Astrocyte of the cerebellum (primary cell): ENCODE measurements around the gene VMP1.

Source experiments
- DNase-seq: peaks from one replicate; pipeline ENCODE4 v3.0.0-alpha.2; 2011; ENCODE audit warnings: low read depth
- H3K4me3 ChIP-seq: 2 replicates; pipeline ENCODE4 v1.5.1; 2011; ENCODE audit warnings: mild to moderate bottlenecking, low read depth, low read length, moderate library complexity
- CTCF ChIP-seq: IDR thresholded peaks from 2 replicates; pipeline ENCODE4 v1.5.1; 2012; ENCODE audit warnings: low read length, low read depth, moderate library complexity, mild to moderate bottlenecking; ENCODE audit errors: missing control alignments
- in situ Hi-C: cut with HindIII; loops from 2 replicates; pipeline ENCODE4 v1.10.0; 2017; ENCODE audit warnings: low sequenced_read_pairs

VMP1 gene

DNA sequence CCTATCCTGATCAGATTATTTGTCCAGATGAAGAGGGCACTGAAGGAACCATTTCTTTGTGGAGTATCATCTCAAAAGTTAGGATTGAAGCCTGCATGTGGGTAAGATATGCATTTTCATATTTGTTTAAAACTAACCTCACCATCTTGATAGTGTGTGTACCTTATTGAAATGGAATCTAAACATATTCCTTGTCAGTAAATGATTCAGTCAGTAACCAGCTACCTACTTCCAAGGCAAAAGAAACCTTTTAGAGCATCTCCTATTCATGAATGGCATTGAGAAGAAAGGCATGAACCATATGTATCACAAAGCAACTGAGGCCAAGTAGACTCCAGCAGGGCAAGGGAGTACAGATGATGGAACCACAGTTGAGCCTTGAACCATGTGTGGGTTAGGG, 57.6 kb downstream of the VMP1 start:
- no peak for DNase-seq
- in situ Hi-C loops: no loop called here
- TF ChIP-seq CTCF: no peak

DNA sequence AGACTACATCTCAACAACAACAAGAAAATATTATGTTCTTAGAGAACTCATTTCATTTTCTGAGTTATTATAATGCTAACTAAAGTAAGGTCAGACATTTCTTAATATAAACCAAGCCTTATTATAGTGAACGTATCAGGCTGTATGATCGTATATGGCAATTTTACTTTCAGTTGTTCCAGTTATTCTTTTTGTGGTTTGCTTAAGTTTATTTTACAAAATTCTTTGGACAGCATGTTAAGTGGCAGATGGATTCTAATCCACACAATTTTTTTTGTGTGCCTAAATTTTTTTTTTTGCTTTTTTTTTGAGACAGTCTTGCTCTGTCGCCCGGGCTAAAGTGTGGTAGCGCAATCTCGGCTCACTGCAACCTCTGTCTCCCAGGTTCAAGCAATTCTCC, 59.0 kb downstream of the VMP1 start:
- H3K4me3 ChIP-seq: no peak overlapping the region
- in situ Hi-C loops: no loop called here
- TF ChIP-seq CTCF: no peak
- no peak for DNase-seq

More for the DNA sequence above, 57.6 kb downstream of the VMP1 start:
- no peak overlapping the region for H3K4me3 ChIP-seq

GRCh38 chr17:59767176-59767575, 59.7 kb downstream of the VMP1 start:
- in situ Hi-C loops: no loop called here
- no peak overlapping the region for H3K4me3 ChIP-seq
- TF ChIP-seq CTCF: no peak
- no peak for DNase-seq

DNA sequence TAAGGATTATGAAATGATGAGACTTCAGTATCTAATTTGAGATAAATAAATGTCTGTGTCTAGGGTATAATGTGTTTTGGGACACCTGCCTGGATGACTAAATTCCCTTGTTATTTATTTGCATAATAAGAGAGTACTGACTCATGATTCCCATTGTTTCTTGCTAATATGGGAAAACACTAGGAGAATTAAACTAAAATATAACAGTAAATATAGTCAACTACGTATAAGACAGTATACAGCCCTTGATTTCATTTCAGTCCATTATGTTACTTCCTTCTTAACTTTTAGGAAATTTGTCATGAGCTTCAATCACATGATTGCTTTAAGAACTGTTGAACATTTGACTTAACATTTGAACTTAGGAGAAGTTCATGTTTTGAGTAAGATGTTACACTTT, 62.4 kb downstream of the VMP1 start:
- no peak for TF ChIP-seq CTCF
- in situ Hi-C loops: no loop called here
- no peak for DNase-seq
- no peak overlapping the region for H3K4me3 ChIP-seq

- no peak for TF ChIP-seq CTCF
- in situ Hi-C loops: no loop called here
- no peak overlapping the region for H3K4me3 ChIP-seq
- DNase-seq: no peak
Measured at GRCh38 chr17:59771093-59771492, 63.6 kb downstream of the VMP1 start.

GRCh38 chr17:59775786-59776350, 68.4 kb downstream of the VMP1 start:
- no peak overlapping the region for H3K4me3 ChIP-seq
- no peak for TF ChIP-seq CTCF
- in situ Hi-C loops: no loop called here
- no peak for DNase-seq

GRCh38 chr17:59776577-59776976, 69.1 kb downstream of the VMP1 start:
- TF ChIP-seq CTCF: no peak
- in situ Hi-C loops: no loop called here
- no peak for DNase-seq
- no peak overlapping the region for H3K4me3 ChIP-seq
